ENCODE data around the gene EFNA4.
A peak's percentile ranks its signal among the peaks of the same experiment; 100 is the strongest.

- TF ChIP-seq EZH2phosphoT487 (IDR thresholded peaks at IDR 0.05; ENCODE audit: borderline replicate concordance) (no peak), EGR1 (IDR thresholded peaks at IDR 0.05; ENCODE audit: low read depth) (no peak), POLR2AphosphoS5 (IDR thresholded peaks at IDR 0.05; ENCODE audit: low read depth, low read length) (peak; percentile 59; the same call in 1 of the 2 replicates), REST (IDR thresholded peaks at IDR 0.05; ENCODE audit: low read depth) (no peak), JUND (IDR thresholded peaks at IDR 0.05) (no peak), ZNF274 (IDR thresholded peaks at IDR 0.05; ENCODE audit: low read depth, low read length) (no peak)
- TF ChIP-seq, protein P1, sequence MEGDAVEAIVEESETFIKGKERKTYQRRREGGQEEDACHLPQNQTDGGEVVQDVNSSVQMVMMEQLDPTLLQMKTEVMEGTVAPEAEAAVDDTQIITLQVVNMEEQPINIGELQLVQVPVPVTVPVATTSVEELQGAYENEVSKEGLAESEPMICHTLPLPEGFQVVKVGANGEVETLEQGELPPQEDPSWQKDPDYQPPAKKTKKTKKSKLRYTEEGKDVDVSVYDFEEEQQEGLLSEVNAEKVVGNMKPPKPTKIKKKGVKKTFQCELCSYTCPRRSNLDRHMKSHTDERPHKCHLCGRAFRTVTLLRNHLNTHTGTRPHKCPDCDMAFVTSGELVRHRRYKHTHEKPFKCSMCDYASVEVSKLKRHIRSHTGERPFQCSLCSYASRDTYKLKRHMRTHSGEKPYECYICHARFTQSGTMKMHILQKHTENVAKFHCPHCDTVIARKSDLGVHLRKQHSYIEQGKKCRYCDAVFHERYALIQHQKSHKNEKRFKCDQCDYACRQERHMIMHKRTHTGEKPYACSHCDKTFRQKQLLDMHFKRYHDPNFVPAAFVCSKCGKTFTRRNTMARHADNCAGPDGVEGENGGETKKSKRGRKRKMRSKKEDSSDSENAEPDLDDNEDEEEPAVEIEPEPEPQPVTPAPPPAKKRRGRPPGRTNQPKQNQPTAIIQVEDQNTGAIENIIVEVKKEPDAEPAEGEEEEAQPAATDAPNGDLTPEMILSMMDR (IDR thresholded peaks at IDR 0.05 in 2 of 3, conservative IDR thresholded peaks at IDR 0.05 in 1 of 3; ENCODE audit: borderline replicate concordance in 1 of 3, insufficient read depth in 1 of 3, low read depth in 2 of 3, low read length in 2 of 3) = peak in 2 of 3 experiments; percentile 42 to 61; a peak in 4 of 6 replicates
Observed at GRCh38 chr1:155070721-155071569, 7.4 kb downstream of the EFNA4 start.
